ENCODE data around the gene NHLH1.

The NHLH1 gene

DNA sequence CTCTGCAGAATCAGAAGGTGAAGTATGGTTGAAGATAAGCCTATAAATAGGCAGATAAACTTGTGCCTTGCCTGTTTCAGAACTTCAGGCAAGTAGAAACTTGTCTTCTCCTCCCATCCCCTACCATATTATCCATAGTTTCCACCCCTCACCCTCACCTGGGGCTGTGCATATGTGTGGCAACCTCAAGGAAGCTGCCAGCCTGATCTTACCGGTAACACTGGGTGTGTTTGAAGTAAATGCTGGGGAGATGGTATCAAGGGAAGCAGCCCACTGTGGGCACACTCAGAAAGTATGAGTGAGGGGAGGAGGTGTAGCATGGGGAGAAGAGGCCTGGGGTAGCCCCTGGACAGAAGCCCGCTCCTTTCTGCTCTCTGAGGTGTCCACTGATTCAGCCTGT lies 48.0 kb downstream of the NHLH1 start:
- FAIRE-seq = no peak

DNA sequence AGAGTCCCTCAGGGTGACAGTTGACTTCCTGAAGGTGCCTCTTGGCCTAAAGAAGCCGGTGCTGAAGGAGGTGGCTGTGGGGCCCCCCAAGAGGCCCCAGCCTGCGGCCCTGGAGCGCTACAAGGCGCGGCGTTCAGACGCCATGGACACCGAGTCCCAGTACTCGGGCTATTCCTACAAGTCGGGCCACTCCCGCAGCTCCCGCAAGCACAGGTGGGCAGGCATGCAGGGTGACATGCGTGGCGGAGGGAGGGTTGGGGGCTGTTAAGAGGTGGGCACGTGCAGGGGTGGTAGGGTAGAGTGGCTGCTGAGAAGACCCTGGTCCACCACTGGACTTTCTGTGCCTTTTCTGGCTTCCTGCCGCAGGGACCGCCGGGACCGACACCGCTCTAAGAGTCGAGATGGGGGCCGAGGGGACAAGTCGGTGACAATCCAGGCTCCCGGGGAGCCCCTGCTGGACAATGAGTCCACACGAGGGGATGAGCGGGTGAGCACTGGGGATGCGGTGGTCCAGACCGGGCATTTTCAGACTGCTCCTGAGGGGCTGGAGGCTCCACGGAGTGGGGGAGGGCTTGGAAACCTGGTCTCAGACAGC lies 48.9 kb downstream of the NHLH1 start:
- no peak for FAIRE-seq

DNA sequence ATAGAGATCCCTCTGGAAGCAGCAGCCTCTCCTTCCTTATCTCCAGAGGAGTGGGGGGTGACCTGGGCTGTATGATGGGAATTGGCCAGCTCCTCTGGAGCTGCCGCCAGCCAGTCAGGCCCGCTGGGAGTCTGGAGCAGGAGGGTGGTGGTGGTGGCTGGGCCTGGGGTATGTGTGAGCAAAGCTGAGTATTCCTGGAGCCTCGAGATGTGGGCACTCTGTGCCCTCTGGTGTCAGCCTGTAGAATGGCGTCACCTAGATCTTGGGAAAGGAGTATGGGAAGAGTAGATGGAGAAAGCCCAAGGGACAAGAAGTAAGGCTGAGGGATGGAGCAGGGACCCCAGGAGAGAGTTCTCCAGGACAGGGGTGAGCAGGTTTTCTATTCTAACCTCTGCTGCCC lies 49.5 kb downstream of the NHLH1 start:
- peak; percentile 37 for FAIRE-seq

DNA sequence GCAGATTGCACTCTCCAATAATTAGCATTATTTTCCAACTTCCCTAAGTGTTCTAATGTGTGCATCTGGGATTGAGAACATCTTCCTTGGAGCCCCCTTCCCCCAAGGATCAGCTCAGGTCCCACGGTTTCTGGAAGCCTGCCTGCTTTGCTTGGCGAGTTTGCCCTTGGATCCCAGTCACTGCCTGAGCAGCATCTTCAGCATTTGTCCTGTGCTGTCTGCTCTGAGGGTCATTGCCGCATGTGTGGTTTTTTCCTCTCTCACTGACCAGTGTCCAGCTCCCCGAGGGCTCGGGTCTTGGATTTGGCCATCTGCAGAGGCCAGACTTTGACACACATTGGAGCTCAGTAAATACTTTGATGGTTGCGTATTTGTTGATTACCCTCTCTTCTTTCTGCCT lies 51.6 kb downstream of the NHLH1 start:
- FAIRE-seq = no peak

DNA sequence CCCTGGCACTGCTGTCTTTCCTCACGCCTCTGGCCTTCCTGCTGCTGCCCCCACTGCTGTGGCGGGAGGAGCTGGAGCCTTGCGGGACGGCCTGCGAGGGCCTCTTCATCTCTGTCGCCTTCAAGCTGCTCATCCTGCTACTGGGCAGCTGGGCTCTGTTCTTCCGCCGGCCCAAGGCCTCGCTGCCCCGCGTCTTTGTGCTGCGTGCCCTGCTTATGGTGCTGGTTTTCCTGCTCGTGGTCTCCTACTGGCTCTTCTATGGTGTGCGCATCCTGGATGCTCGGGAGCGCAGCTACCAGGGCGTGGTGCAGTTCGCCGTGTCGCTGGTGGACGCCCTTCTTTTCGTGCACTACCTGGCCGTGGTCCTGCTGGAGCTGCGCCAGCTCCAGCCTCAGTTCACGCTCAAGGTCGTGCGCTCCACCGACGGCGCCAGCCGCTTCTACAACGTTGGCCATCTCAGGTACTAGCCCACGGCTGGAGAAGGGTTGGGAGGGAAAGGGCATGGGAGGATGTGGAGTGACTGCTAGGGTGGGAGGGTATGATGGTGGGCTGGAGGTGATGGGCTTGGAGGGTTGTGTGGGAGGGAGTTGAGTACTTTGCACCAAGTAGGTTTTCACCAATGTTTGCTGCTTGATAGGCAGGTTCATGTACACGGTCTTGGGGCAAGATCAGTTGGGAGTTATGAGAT lies 52.4 kb downstream of the NHLH1 start:
- no peak for FAIRE-seq

DNA sequence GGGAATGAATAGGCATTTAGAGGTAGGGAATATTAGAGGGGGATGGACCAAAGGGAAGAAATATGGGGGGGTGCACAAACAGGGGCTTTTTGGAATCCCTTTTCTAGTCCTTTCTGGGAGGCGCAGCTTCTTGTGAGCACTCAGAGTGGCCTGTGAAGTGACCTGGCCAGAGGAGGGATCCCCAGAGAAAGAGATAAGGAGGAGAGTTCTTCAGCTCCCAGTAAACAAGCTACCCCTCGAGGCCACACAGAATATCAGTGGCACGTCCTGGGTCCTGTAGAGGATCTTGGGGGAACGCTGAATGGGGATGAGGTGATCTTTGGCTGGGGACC lies 52.9 kb downstream of the NHLH1 start:
- FAIRE-seq = no peak

DNA sequence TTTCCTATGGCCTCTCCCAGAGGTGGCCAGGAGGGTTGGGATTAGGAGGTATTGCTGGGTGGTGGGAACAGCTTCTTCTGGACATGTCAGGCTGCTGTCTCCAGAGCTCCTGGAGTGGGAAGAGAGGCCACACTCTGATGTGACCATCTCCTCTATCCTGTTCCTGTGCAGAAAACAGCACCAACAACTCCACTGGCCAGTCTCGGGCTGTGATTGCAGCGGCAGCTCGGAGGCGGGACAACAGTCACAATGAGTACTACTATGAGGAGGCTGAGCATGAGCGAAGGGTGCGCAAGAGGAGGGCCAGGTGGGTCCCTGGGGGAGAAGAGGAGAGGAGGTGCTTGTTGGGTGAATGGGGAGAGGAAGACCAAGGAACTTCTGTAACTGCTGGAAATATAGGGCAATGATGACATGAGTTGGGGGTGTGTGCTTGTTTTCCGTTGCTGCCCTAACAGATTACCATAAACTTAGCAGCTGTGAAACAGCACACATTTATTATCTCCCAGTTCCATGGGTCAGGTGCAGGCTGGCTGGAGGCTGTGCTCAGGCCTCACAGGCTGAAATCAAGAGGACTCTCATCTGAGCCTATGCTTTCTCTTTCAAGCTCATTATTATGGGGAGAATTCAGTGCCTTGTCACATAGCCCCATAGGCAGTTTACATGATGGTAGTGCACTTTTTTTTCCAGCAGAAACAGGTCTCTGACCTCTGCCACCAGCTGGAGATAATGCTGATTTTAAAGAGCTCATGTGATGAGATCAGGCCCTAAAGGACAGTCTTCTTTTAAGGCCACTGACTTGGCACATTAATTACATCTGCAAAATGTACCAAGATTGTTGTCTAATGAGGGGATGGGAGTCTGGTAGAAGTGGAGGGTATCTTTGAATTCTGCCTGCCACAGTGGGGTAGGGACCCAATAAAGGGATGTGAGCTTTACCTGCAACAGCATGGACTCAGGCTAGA lies 54.3 kb downstream of the NHLH1 start:
- FAIRE-seq = no peak

DNA sequence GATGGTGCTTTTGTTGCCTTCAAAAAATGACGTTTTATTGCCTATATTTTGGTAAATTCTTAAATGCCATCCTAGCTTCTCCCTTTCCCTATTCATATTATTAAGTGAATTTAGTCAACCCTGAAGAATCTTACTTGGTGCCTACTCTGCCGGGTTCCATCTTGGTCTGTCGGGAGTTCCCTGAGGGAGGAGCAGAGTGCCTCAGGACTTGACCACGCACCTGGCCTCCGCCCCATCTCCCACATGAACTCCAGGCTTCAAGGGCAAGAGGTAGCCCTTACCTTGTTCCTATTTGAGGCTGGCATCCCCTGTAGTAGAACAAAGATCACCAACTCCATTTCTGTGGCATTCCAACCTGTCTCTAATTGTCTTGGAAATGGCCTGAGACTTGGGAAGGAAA lies 55.0 kb downstream of the NHLH1 start:
- FAIRE-seq = no peak

Data from TTC549 (cell line).